OCI-LY3 (cell line): ENCODE results near the gene UBA52.

ENCODE experiments used
- CTCF ChIP-seq: fragments of 200-600, 300-600 bp; sonication (generic); IDR thresholded peaks from 2 replicates; pipeline ENCODE4 v1.5.1; 2014; ENCODE audit warnings: antibody characterized with exemption, low read length, low read depth
- EZH2phosphoT487 ChIP-seq: fragments of 200-600 bp; shearing (Covaris generic); IDR thresholded peaks from 2 replicates; pipeline ENCODE4 v1.6.1; 2018; ENCODE audit warnings: antibody characterized with exemption, mixed run types, low read depth

- TF ChIP-seq CTCF, result no peak
- TF ChIP-seq EZH2phosphoT487, result no peak
Observed at GRCh38 chr19:18596752-18597157, 25.1 kb downstream of the UBA52 start.
